HG03025 (cell line): ENCODE data around the gene SH3RF1.
"Not testable (repeated sequence)": the region's sequence is repeated elsewhere in the genome, so short reads cannot be mapped to it uniquely, and the experiment has no call there.

ENCODE experiments used
- ATAC-seq: cut with Tn5 transposase; IDR thresholded peaks from one replicate; pipeline ENCODE4 v1.9.1; 2021; ENCODE audit warnings: mild to moderate bottlenecking, moderate library complexity; ENCODE audit not compliant: unreplicated experiment, low FRiP score

Gene SH3RF1

GRCh38 chr4:169270810-169271691 lies at the start of gene SH3RF1:
Gene SH3RF1 (minus strand): TSS chr4:169270956. CDS start chr4:169269212, 1,744 bp downstream.
- ATAC-seq = peak; percentile 65

GRCh38 chr4:169315530-169316343 lies 45.0 kb upstream of the SH3RF1 start:
- no peak for ATAC-seq

DNA sequence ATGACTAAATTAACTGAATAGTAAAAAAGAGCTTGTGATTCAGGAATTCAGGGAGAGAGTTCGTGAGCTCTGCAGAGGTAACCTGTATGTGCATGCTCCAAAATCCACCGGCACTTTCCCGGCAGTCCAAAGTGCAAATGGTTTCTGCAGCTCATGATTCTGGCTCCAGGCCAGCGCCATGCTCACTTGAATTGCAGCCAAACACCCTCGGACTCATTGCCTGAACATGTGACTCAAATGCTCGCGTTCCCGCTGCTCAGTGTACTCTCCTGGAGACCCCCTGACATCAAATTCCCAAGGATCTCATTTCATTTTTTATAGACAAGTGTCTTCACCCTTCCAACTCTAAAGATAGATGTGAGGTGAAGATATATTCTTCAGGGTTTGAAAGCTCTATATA lies 44.1 kb upstream of the SH3RF1 start:
- no peak for ATAC-seq

DNA sequence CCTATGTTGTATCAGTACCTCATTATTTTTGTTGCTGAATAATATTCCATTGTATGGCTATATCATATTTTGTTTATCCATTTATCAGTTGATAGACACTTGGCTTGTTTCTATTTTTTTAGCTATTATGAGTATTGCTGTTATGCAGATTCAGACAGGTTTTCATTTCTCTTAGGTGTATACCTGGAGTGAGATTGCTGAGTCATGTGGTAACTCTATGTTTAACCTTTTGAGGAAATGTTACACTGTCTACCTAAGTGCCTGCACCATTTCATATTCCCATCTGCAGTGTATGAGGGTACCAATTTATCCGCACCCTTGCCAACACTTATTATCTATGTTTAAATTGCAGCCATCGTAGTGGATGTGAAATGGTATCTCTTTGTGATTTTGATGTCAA lies 43.0 kb upstream of the SH3RF1 start:
- no peak for ATAC-seq

GRCh38 chr4:169312690-169313422 lies 42.1 kb upstream of the SH3RF1 start:
- ATAC-seq = no peak

- peak; percentile 55 for ATAC-seq
Measured at GRCh38 chr4:169311643-169312365, 41.0 kb upstream of the SH3RF1 start.

DNA sequence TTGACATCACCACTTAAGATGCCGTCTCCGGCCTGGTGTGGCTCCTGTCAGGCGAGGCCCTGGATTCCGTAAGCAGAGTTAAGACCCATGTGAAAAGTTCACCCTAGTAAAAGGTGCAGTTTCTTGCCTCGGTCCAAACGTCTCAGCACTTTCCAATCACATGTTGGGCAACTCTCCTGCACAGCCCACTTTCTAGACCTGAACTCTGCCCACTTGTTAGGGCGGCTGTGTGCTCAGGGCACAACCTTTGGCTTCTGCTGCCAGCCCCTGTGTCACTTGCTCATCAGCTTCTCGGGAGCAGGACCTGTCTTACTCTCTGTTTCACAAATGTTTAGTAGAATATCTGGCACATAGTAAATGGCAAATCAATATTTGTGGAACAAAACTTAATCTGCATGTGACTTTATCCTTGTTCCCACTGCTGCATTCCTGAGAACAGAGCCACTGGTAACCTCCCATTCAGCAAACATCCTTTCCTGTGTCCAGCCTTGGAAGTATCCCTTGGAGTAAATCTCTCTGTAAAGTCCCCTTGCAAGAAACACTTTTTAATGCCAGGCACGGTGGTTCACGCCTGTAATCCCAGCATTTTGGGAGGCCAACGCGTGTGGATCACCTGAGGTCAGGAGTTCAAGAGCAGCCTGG lies 38.7 kb upstream of the SH3RF1 start:
- no peak for ATAC-seq

DNA sequence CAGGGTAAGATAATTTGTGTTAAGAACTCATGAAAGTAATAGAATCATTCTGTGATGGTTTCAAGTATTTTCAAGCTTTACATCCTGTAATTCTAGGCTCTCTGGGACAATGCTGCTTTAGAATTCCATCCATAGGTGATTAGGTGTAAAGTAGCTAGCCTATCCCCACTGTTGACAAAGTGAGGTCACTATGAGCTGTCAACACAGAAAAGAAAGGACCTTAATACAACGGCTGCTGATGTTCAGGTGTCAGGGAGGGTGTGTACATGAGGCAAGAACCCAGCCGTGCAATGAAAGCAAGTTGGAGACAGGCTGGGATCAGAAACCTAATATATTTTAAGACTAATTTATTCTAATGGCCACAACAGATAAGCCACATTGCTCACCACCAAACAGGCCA lies 36.8 kb upstream of the SH3RF1 start:
- ATAC-seq = no peak

DNA sequence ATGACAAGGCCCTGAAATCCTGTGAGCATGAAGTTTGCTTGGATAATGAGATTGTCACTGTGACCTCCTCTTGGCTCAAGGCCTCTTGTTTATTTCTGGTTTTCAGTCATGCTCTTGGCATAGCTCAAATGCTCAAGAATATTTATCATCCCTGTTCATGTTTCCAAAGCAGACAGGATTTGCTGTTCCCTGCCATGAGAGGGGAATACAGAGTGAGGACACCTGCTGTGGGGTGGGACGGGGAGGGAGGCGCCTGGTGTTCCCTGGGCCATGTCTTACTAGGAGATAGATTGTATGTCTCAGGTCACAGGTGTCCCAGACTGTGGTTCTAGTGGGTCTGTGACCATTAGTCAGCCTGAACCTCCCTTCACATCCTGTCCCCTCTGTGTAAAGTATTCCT lies 34.9 kb upstream of the SH3RF1 start:
- ATAC-seq = no peak

GRCh38 chr4:169305173-169305572 lies 34.4 kb upstream of the SH3RF1 start:
- no peak for ATAC-seq

GRCh38 chr4:169295822-169296221 lies 25.1 kb upstream of the SH3RF1 start:
- ATAC-seq = no peak

DNA sequence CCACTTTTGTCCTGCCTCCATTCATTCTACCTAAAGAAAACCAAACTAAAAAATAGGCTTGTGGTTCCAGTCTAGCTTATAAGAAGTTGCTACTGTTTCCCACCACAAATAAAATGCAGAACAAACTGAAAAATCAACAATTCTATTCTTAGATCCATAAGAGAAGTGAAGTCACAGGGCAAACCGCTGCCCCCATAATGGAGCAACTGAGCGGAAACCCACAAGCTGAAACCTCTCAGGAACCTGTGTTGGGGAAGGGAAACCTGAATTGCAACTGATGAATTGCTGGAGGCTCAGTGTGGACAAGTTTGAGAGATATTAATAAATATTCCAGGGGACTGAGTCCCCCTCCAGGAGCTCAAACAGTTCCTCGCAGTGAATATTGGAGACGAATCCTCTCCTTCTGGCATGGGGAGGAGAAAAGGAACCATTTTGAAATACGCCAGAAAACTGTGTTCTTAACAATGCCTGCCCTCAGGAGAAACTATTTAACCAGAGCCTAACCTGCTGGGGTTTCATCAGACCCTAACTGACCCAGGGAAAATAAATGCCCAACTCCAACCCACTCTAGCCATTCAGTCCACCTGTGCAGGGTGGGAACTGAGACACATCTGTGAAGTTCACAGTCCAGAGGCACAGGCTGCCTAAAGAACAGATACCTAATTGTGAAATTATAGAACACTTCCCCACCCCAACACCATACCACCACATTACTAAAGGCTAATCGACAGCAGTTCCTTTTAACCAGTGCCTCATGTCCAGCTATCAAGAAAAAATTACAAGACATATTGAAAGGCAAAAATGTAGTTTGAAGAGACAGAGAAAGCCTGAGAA lies 22.8 kb upstream of the SH3RF1 start:
- ATAC-seq = peak; percentile 95

DNA sequence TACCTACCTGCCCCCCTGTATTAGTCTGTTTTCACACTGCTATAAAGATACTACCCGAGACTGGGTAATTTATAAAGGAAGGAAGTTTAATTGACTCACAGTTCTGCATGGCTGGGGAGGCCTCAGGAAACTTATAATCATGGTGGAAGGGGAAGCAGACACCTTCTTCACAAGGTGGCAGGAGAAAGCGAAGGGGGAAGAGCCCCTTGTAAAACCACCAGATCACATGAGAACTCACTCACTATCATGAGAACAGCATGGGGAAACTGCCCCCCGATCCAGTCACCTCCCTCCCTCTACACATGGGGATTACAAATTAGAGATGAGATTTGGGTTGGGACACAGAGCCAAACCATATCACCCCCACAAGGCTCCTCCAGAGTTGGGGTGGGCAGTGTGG lies 17.2 kb upstream of the SH3RF1 start:
- ATAC-seq = not testable (repeated sequence)

DNA sequence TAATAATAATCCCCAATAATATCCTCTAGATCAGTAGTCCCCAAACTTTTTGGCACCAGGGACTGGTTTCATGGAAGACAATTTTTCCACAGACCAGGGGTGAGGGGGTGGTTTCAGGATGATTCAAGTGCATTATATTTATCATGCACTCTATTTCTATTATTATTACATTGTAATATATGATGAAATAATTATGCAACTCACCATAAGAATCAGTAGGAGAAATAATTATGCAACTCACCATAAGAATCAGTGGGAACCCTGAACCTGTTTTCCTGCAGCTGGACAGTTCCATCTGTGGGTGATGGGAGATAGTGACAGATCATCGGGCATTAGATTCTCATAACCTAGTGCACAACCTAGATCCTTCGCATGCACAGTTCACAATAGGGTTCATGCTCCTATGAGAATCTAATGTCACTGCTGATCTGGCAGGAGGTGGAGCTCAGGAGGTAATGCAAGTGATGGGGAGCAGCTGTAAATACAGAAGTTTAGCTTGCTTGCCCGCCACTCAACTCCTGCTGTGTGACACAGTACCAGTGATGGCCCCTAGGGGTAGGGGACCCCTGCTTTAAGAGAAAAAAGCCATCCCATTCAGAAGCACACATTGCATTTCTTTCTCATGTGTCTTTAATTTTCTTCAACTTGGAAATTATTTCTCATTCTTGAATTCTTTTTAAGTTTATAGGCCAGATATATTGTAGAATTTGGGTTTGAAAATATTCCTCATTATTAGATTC lies 16.0 kb upstream of the SH3RF1 start:
- ATAC-seq = no peak

GRCh38 chr4:169283114-169283509 lies 12.4 kb upstream of the SH3RF1 start:
- ATAC-seq = no peak

DNA sequence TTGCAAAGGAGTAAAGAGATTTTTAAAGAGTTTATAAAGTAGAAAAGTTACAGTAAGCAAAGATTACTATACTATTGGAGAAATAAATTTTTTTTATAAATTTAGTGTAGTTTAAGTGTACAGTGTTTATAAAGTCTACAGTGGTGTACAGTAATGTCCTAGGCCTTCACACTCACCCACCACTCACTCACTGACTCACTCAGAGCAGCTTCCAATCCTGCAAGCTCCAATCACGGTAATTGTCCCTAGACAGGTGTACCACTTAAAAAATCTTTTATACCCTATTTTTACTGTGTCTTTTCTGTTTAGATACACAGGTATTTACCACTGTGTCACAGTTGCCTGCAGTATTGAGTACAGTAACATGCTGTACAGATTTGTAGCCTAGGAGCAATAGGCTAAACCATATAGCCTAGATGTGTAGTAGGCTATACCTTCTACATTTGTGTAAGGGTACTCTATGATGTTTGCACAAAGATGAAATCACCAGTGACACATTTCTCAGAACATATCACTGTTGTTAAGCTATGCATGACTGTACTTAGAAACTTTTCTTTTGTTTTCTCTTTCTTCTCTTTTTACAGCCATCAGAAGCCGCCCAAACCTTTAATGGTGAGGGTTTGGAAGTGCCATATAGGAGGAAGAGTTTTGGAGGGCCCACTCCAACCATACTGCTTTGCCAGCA lies 11.8 kb upstream of the SH3RF1 start:
- no peak for ATAC-seq

DNA sequence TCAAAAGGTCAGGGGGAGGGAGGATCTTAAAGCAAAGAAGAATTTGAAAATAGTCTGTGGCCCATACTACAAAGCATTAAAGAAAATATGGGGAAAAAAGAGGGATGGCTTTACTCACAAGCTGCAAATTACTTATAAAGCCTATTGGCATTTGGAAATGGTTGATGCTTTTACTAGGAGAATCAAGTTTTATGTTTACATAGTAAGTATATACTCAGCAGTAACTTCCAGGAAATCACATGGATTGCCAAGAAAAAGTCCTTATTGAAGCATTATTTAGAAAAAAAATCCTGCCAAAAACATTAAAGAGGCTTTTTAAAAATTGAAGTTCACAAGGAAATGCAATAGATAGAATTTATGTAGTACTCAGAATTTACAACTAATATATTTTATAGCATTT lies 8.4 kb upstream of the SH3RF1 start:
- no peak for ATAC-seq

DNA sequence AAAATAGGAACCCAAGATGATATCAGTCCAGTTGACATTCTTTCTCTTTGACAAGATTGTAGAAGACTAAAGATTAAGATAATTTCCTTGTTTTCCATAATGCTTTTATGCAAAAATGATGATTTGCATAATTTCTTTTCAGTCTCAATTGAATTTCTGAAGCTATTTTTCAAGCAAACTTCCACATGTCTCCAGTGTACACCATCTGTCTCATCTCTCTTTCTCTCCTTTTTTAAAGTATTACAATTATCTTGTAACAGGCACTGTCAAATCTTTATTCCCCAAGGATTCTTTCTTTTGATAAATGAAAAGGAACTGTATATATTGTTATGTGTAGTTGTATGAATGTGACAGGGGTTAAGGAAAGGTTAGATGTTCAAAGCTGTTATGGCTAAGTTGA lies 7.9 kb upstream of the SH3RF1 start:
- ATAC-seq = no peak
